ENCODE measurements around the gene PDE8A. TPM values are rescaled to one million over a fixed set of nuclear protein-coding genes. Genes with fewer than 3 reads are reported as not detected.

PDE8A gene
- total and polyA plus RNA-seq, 2 donors (not counting 1 experiment from before 2014, with no cell fraction given): 17.4 to 51.1 TPM

DNA sequence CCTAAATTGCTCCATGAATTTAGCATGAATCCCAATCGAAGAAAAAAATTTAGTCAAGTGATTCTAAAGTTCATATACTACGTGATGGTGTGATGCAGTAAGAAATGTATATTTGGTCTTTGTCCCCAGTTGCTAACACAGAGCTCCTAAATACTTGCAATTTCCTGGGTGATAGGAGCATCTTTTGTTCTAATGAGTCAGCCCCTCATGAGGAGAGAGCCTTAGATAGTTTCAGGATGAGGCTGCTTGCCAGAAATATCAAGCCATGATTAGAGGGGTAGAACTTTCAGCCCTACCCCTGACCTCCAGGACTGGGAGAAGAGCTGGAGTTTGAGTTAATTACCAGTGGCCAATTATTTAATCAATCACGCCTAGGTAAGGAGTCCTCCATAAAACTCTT lies 170.2 kb downstream of the PDE8A start:
- CTCF ChIA-PET: no interaction called here
- TF ChIP-seq, protein P1, sequence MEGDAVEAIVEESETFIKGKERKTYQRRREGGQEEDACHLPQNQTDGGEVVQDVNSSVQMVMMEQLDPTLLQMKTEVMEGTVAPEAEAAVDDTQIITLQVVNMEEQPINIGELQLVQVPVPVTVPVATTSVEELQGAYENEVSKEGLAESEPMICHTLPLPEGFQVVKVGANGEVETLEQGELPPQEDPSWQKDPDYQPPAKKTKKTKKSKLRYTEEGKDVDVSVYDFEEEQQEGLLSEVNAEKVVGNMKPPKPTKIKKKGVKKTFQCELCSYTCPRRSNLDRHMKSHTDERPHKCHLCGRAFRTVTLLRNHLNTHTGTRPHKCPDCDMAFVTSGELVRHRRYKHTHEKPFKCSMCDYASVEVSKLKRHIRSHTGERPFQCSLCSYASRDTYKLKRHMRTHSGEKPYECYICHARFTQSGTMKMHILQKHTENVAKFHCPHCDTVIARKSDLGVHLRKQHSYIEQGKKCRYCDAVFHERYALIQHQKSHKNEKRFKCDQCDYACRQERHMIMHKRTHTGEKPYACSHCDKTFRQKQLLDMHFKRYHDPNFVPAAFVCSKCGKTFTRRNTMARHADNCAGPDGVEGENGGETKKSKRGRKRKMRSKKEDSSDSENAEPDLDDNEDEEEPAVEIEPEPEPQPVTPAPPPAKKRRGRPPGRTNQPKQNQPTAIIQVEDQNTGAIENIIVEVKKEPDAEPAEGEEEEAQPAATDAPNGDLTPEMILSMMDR (IDR thresholded peaks at IDR 0.05): no peak
- no peak for TF ChIP-seq EZH2 (IDR thresholded peaks at IDR 0.05; ENCODE audit: borderline replicate concordance, insufficient read depth, low read depth, low read length, poor library complexity, severe bottlenecking)
- Histone ChIP-seq H3K4me3 (ENCODE audit: control extremely low read depth in 1 of 5, extremely low read depth in 1 of 5, insufficient read depth in 1 of 5, low read depth in 2 of 5, low read length in 4 of 5) (no peak overlapping the region), H3K4me2 (replicated peaks; ENCODE audit: low read depth, low read length, poor library complexity, severe bottlenecking) (no peak overlapping the region), H3K4me1 (ENCODE audit: control insufficient read depth in 2 of 2, insufficient read depth in 2 of 2, low read length in 2 of 2) (no peaks in the 10 kb centered on the region), H3K79me2 (ENCODE audit: control insufficient read depth, insufficient read depth, low read length) (no peaks in the 10 kb centered on the region), H3K9ac (ENCODE audit: low read length) (no peak overlapping the region), H3K27me3 (replicated peaks in 1 of 4; ENCODE audit: control extremely low read depth in 1 of 4, control insufficient read depth in 3 of 4, insufficient read depth in 4 of 4, low read length in 3 of 4) (no peaks in the 10 kb centered on the region), H3K27ac (ENCODE audit: low read length in 2 of 2) (no peak overlapping the region), H2AFZ (ENCODE audit: insufficient read depth, low read depth, low read length, poor library complexity, severe bottlenecking) (no peak overlapping the region), H4K20me1 (ENCODE audit: control insufficient read depth, insufficient read depth, low read length, poor library complexity, severe bottlenecking) (no peaks in the 10 kb centered on the region), H3K36me3 (replicated peaks in 1 of 2; ENCODE audit: control extremely low read depth in 1 of 2, control insufficient read depth in 1 of 2, extremely low read depth in 1 of 2, insufficient read depth in 2 of 2, low read length in 1 of 2) (no peaks in the 10 kb centered on the region), H3K9me3 (ENCODE audit: control extremely low read depth in 1 of 3, control insufficient read depth in 2 of 3, insufficient read depth in 1 of 3, low read length in 2 of 3) (no peaks in the 10 kb centered on the region)
- intact Hi-C loops (cut with micrococcal nuclease): no loop called here
- no peaks in the 10 kb centered on the region for H3K4me1 Mint-ChIP-seq
- no peaks in the 10 kb centered on the region for H3K9me3 Mint-ChIP-seq (ENCODE audit: insufficient read depth)
- DNase-seq (no peak), ATAC-seq (ENCODE audit: low read depth) (no peak)
- no peak overlapping the region for H3K27ac Mint-ChIP-seq
- no CpG with 5 or more reads among the region's 3 CpGs for WGBS (ENCODE audit: insufficient coverage)
- H3K4me3 Mint-ChIP-seq: no peak overlapping the region
- POLR2A ChIA-PET: no interaction called here
- peaks cover 18% of the 10 kb centered on the region for H3K27me3 Mint-ChIP-seq

DNA sequence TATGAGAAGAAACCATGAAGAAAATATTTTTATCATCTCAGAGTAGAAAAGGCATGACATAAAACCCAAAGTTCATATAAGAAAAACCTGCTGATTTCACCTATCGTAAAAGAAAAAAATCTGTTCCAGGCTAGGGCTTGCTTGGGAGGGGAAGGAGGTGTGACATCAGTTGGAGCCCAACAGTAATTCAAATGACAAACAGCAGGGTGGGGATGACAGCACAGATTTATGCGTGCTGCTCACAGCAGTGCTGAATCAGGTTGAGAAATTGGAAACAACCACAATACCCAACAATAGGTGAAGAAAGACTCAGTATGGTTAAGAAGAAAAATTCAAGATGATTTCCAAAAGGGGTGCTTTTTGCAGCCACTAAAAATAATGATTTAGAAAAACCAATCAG lies 172.4 kb downstream of the PDE8A start:
- Histone ChIP-seq H3K9me3 (ENCODE audit: control extremely low read depth in 1 of 3, control insufficient read depth in 2 of 3, insufficient read depth in 1 of 3, low read length in 2 of 3) (no peaks in the 10 kb centered on the region), H2AFZ (ENCODE audit: insufficient read depth, low read depth, low read length, poor library complexity, severe bottlenecking) (no peak overlapping the region), H4K20me1 (ENCODE audit: control insufficient read depth, insufficient read depth, low read length, poor library complexity, severe bottlenecking) (no peaks in the 10 kb centered on the region), H3K27ac (ENCODE audit: low read length in 2 of 2) (no peak overlapping the region), H3K27me3 (replicated peaks in 1 of 4; ENCODE audit: control extremely low read depth in 1 of 4, control insufficient read depth in 3 of 4, insufficient read depth in 4 of 4, low read length in 3 of 4) (no peaks in the 10 kb centered on the region), H3K36me3 (replicated peaks in 1 of 2; ENCODE audit: control extremely low read depth in 1 of 2, control insufficient read depth in 1 of 2, extremely low read depth in 1 of 2, insufficient read depth in 2 of 2, low read length in 1 of 2) (no peaks in the 10 kb centered on the region), H3K4me2 (replicated peaks; ENCODE audit: low read depth, low read length, poor library complexity, severe bottlenecking) (no peak overlapping the region), H3K79me2 (ENCODE audit: control insufficient read depth, insufficient read depth, low read length) (no peaks in the 10 kb centered on the region), H3K9ac (ENCODE audit: low read length) (no peak overlapping the region), H3K4me1 (ENCODE audit: control insufficient read depth in 2 of 2, insufficient read depth in 2 of 2, low read length in 2 of 2) (no peaks in the 10 kb centered on the region), H3K4me3 (ENCODE audit: control extremely low read depth in 1 of 5, extremely low read depth in 1 of 5, insufficient read depth in 1 of 5, low read depth in 2 of 5, low read length in 4 of 5) (no peak overlapping the region)
- WGBS (ENCODE audit: insufficient coverage): no CpG with 5 or more reads among the region's 2 CpGs
- Mint-ChIP-seq H3K27me3 (peaks cover 22% of the 10 kb centered on the region), H3K4me3 (no peak overlapping the region), H3K9me3 (ENCODE audit: insufficient read depth) (no peaks in the 10 kb centered on the region), H3K4me1 (no peaks in the 10 kb centered on the region), H3K27ac (no peak overlapping the region)
- no peak for TF ChIP-seq EZH2 (IDR thresholded peaks at IDR 0.05; ENCODE audit: borderline replicate concordance, insufficient read depth, low read depth, low read length, poor library complexity, severe bottlenecking)
- TF ChIP-seq, protein P1 (IDR thresholded peaks at IDR 0.05): no peak
- DNase-seq (no peak), ATAC-seq (ENCODE audit: low read depth) (no peak)
- intact Hi-C loops (cut with micrococcal nuclease): no loop called here
- POLR2A ChIA-PET: no interaction called here
- CTCF ChIA-PET: no interaction called here

All from B cell (primary cell).